IMR-90 (cell line): ENCODE results near the gene OR6T1. TPM values are rescaled to one million over a fixed set of nuclear protein-coding genes. Genes with fewer than 3 reads are reported as not detected.

ENCODE experiments used
- ATAC-seq: fragments of 200-7000 bp; cut with Tn5 transposase; 2 replicates; pipeline ENCODE4 v1.9.1; 2020; ENCODE audit warnings: low read depth, mild to moderate bottlenecking, moderate library complexity
- BruUV-seq: library from RNA; stranded (reverse); fragments of 400-500 nt; replicated peaks from 2 replicates; lab custom pipeline; 2021; lab: Mats Ljungman, UMichigan
- CTCF ChIA-PET: fragments of 300-600 bp; formaldehyde crosslinking; extraction: SDS; loops from one replicate; lab custom pipeline; 2021; ENCODE audit warnings: antibody characterized with exemption; lab: Yijun Ruan, JAX
- POLR2A ChIA-PET: fragments of 300-600 bp; sonication (Branson Sonifier 250); formaldehyde crosslinking; loops from one replicate; lab custom pipeline; 2022; ENCODE audit warnings: antibody characterized with exemption; ENCODE audit not compliant: unreplicated experiment; lab: Charles Lee
- DNase-seq: peaks from one replicate; pipeline ENCODE4 v3.0.0; 2013
- H2AFZ ChIP-seq: replicated peaks from 2 replicates; pipeline ENCODE3; 2013; ENCODE audit warnings: low read length, mild to moderate bottlenecking; ENCODE audit not compliant: poor library complexity
- H2AK5ac ChIP-seq: 2 replicates; pipeline ENCODE4 v1.6.1; 2013; ENCODE audit warnings: low read depth, low read length, inconsistent platforms
- H2AK9ac ChIP-seq: replicated peaks from 2 replicates; pipeline ENCODE3; 2013; ENCODE audit warnings: mild to moderate bottlenecking, low read depth, low read length, moderate library complexity; ENCODE audit not compliant: poor library complexity
- H2BK120ac ChIP-seq: 2 replicates; pipeline ENCODE4 v1.6.1; 2013; ENCODE audit warnings: low read depth, low read length, inconsistent platforms
- H2BK15ac ChIP-seq: 3 replicates; pipeline ENCODE4 v1.6.1; 2013; ENCODE audit warnings: low read depth, low read length, inconsistent platforms
- H2BK20ac ChIP-seq: 2 replicates; pipeline ENCODE4 v1.6.1; 2013; ENCODE audit warnings: low read depth, mild to moderate bottlenecking, inconsistent platforms, low read length, moderate library complexity
- H2BK5ac ChIP-seq: 2 replicates; pipeline ENCODE4 v1.6.1; 2013; ENCODE audit warnings: mild to moderate bottlenecking, low read depth, low read length, inconsistent platforms; ENCODE audit not compliant: poor library complexity, severe bottlenecking
- H3K14ac ChIP-seq: replicated peaks from 2 replicates; pipeline ENCODE4 v1.6.1; 2013; ENCODE audit warnings: low read depth, low read length, inconsistent platforms
- H3K18ac ChIP-seq: 2 replicates; pipeline ENCODE4 v1.6.1; 2013; ENCODE audit warnings: low read depth, low read length, control low read depth
- H3K23ac ChIP-seq: 2 replicates; pipeline ENCODE4 v1.6.1; 2013; ENCODE audit warnings: low read depth, low read length, inconsistent platforms
- H3K27ac ChIP-seq: 2 replicates; pipeline ENCODE4 v1.5.1; 2013; ENCODE audit warnings: mild to moderate bottlenecking, control low read depth, low read length; ENCODE audit not compliant: insufficient read depth
- H3K27me3 ChIP-seq: 2 replicates; pipeline ENCODE4 v1.6.1; 2013; ENCODE audit warnings: low read length; ENCODE audit not compliant: control insufficient read depth, insufficient read depth
- H3K36me3 ChIP-seq: 2 replicates; pipeline ENCODE4 v1.6.1; 2013; ENCODE audit warnings: low read length, mixed read lengths; ENCODE audit not compliant: control insufficient read depth, insufficient read depth
- H3K4ac ChIP-seq: 2 replicates; pipeline ENCODE4 v1.6.1; 2013; ENCODE audit warnings: low read depth, low read length, inconsistent platforms
- H3K4me1 ChIP-seq: 2 replicates; pipeline ENCODE4 v1.6.1; 2013; ENCODE audit warnings: low read length, mixed read lengths; ENCODE audit not compliant: control insufficient read depth, insufficient read depth
- H3K4me2 ChIP-seq: 2 replicates; pipeline ENCODE4 v1.6.1; 2013; ENCODE audit warnings: low read depth, mild to moderate bottlenecking, control low read depth, low read length, moderate library complexity
- H3K4me3 ChIP-seq: 2 replicates; pipeline ENCODE4 v1.5.1; 2013; ENCODE audit warnings: low read depth, mild to moderate bottlenecking, control low read depth, low read length, moderate library complexity; ENCODE audit not compliant: insufficient read depth
- H3K56ac ChIP-seq: 2 replicates; pipeline ENCODE4 v1.6.1; 2013; ENCODE audit warnings: low read length, inconsistent platforms; ENCODE audit not compliant: insufficient read depth; ENCODE audit errors: extremely low read depth
- H3K79me1 ChIP-seq, 2 experiments: 2 replicates each; pipeline ENCODE4 v1.6.1; 2013; ENCODE audit warnings: low read length in 2 of 2, inconsistent platforms in 1 of 2, low read depth in 1 of 2
- H3K9ac ChIP-seq: 2 replicates; pipeline ENCODE4 v1.6.1; 2013; ENCODE audit warnings: low read depth, low read length, control low read depth
- H3K9me1 ChIP-seq: 2 replicates; pipeline ENCODE4 v1.6.1; 2013; ENCODE audit warnings: low read length, inconsistent platforms; ENCODE audit not compliant: insufficient read depth
- H3K9me3 ChIP-seq: 2 replicates; pipeline ENCODE4 v1.6.1; 2013; ENCODE audit warnings: low read length; ENCODE audit not compliant: control insufficient read depth, insufficient read depth
- H4K20me1 ChIP-seq: 2 replicates; pipeline ENCODE4 v1.6.1; 2013; ENCODE audit warnings: low read length, inconsistent platforms; ENCODE audit not compliant: insufficient read depth
- H4K5ac ChIP-seq: 2 replicates; pipeline ENCODE4 v1.6.1; 2013; ENCODE audit warnings: mild to moderate bottlenecking, low read depth, low read length, control low read depth
- H4K8ac ChIP-seq, 2 experiments: 2 replicates each; pipeline ENCODE4 v1.6.1; 2013; ENCODE audit warnings: low read depth in 2 of 2, low read length in 2 of 2, control low read depth in 1 of 2, inconsistent platforms in 1 of 2
- H4K91ac ChIP-seq: 2 replicates; pipeline ENCODE4 v1.6.1; 2013; ENCODE audit warnings: low read depth, low read length, inconsistent platforms; ENCODE audit not compliant: insufficient read depth
- BHLHE40 ChIP-seq: fragments of 150-350 bp; IDR thresholded peaks from 2 replicates; pipeline ENCODE4 v1.6.1; 2016; ENCODE audit warnings: mild to moderate bottlenecking, low read depth, low read length
- CEBPB ChIP-seq: IDR thresholded peaks from 2 replicates; pipeline ENCODE4 v1.6.1; 2012; ENCODE audit warnings: low read depth, low read length, improper control_type of control experiment
- CHD1 ChIP-seq: IDR thresholded peaks from 2 replicates; pipeline ENCODE4 v1.6.1; 2012; ENCODE audit warnings: low read depth, low read length, improper control_type of control experiment
- FOS ChIP-seq: fragments of 150-350 bp; IDR thresholded peaks from 2 replicates; pipeline ENCODE4 v1.6.1; 2016; ENCODE audit warnings: low read depth, low read length
- MAFK ChIP-seq: IDR thresholded peaks from 2 replicates; pipeline ENCODE4 v1.6.1; 2012; ENCODE audit warnings: low read depth, low read length, improper control_type of control experiment
- MAZ ChIP-seq: IDR thresholded peaks from 2 replicates; pipeline ENCODE4 v1.6.1; 2012; ENCODE audit warnings: low read depth, mild to moderate bottlenecking, low read length, improper control_type of control experiment, moderate library complexity, borderline replicate concordance
- MXI1 ChIP-seq: IDR thresholded peaks from 2 replicates; pipeline ENCODE4 v1.6.1; 2012; ENCODE audit warnings: low read depth, mild to moderate bottlenecking, low read length, moderate library complexity, borderline replicate concordance
- POLR2A ChIP-seq: IDR thresholded peaks from 2 replicates; pipeline ENCODE4 v1.6.1; 2012; ENCODE audit warnings: mild to moderate bottlenecking, low read depth, low read length
- RCOR1 ChIP-seq: IDR thresholded peaks from 2 replicates; pipeline ENCODE4 v1.6.1; 2012; ENCODE audit warnings: mild to moderate bottlenecking, low read length, improper control_type of control experiment; ENCODE audit not compliant: insufficient replicate concordance
- RFX5 ChIP-seq: IDR thresholded peaks from 2 replicates; pipeline ENCODE4 v1.8.0; 2012; ENCODE audit warnings: low read depth, mild to moderate bottlenecking, low read length, moderate library complexity
- WGBS, 2 experiments: methylation state at CpG; one replicate each; pipeline versions ENCODE4 v1.1.5 to v1.1.7; 2013; ENCODE audit warnings: missing lambda C conversion rate in 2 of 2; ENCODE audit not compliant: insufficient read length in 1 of 2; ENCODE audit errors: extremely low coverage in 2 of 2; 5-methylcytosine and 5-hydroxymethylcytosine counted together
- dilution Hi-C: fragments of 300-500 bp; cut with HindIII; formaldehyde crosslinking; loops from one replicate; pipeline ENCODE4 v1.14.3; 2018; ENCODE audit warnings: low sequenced_read_pairs; ENCODE audit not compliant: unreplicated experiment
- in situ Hi-C: fragments of 300-500 bp; cut with MboI; formaldehyde crosslinking; loops from 3 replicates; pipeline ENCODE4 v1.14.3; 2019; ENCODE audit warnings: low sequenced_read_pairs, inconsistent platforms, mixed read lengths
- intact Hi-C: fragments of 100-400 bp; cut with micrococcal nuclease; formaldehyde crosslinking; loops from 2 replicates; pipeline ENCODE4 v1.10.0; 2022
- polyA plus RNA-seq, 3 experiments: library from polyadenylated mRNA; depleted of rRNA; stranded (reverse); fragments of >200 nt; gene quantifications; 2 replicates each; pipeline ENCODE4 v1.2.3, GENCODE V29; 2012; ENCODE audit warnings: low replicate concordance in 1 of 3
- total RNA-seq: library from RNA; depleted of rRNA; stranded (reverse); fragments of >200 nt; gene quantifications from 2 replicates; pipeline ENCODE4 v1.2.3, GENCODE V29; 2012
- TF ChIP-seq, protein P1 (sequence below): conservative IDR thresholded peaks from 2 replicates; pipeline ENCODE4 v1.5.1; 2012; ENCODE audit warnings: mild to moderate bottlenecking, low read depth, low read length, improper control_type of control experiment
- TF ChIP-seq, protein P2 (sequence below): fragments of 150-350 bp; IDR thresholded peaks from 2 replicates; pipeline ENCODE4 v1.6.1; 2016; ENCODE audit warnings: low read depth, mild to moderate bottlenecking, low read length, moderate library complexity, borderline replicate concordance

The OR6T1 gene
- total and polyA plus RNA-seq, 2 of the 4 experiments (the other 2 are of a cell fraction), result not detected

DNA sequence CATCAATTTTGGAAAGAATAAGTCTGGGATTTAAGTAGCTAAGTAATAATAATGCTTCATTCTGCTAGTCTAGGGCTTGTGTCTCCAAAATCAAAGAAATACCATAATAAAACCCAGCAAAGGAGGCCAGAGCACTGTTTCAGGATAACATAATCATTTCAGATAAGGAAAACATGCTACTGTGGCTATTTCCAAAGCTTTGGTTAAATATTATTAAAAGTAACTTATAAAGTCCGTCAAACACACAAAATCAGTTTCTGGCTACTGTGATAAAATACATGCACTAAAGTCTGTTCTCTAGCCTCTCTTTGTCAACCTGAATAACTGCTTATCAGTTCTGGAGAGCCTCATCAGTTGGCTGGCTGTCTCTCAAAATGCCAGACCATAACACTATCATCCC is 1.5 kb upstream of the OR6T1 start:
- H4K8ac ChIP-seq, result no peak overlapping the region
- ChIA-PET CTCF (no interaction called here), POLR2A (no interaction called here)

More for the DNA sequence above, 1.5 kb upstream of the OR6T1 start:
- no peak for DNase-seq
- no peaks in the 10 kb centered on the region for H3K36me3 ChIP-seq
- no peak overlapping the region for H3K4me3 ChIP-seq
- H4K5ac ChIP-seq, result no peak overlapping the region
- H3K23ac ChIP-seq, result no peak overlapping the region
- TF ChIP-seq, protein P1, sequence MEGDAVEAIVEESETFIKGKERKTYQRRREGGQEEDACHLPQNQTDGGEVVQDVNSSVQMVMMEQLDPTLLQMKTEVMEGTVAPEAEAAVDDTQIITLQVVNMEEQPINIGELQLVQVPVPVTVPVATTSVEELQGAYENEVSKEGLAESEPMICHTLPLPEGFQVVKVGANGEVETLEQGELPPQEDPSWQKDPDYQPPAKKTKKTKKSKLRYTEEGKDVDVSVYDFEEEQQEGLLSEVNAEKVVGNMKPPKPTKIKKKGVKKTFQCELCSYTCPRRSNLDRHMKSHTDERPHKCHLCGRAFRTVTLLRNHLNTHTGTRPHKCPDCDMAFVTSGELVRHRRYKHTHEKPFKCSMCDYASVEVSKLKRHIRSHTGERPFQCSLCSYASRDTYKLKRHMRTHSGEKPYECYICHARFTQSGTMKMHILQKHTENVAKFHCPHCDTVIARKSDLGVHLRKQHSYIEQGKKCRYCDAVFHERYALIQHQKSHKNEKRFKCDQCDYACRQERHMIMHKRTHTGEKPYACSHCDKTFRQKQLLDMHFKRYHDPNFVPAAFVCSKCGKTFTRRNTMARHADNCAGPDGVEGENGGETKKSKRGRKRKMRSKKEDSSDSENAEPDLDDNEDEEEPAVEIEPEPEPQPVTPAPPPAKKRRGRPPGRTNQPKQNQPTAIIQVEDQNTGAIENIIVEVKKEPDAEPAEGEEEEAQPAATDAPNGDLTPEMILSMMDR, result no peak
- TF ChIP-seq, protein P2, sequence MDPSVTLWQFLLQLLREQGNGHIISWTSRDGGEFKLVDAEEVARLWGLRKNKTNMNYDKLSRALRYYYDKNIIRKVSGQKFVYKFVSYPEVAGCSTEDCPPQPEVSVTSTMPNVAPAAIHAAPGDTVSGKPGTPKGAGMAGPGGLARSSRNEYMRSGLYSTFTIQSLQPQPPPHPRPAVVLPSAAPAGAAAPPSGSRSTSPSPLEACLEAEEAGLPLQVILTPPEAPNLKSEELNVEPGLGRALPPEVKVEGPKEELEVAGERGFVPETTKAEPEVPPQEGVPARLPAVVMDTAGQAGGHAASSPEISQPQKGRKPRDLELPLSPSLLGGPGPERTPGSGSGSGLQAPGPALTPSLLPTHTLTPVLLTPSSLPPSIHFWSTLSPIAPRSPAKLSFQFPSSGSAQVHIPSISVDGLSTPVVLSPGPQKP, result no peak
- TF ChIP-seq RCOR1 (no peak), POLR2A (no peak), FOS (no peak), MAFK (no peak), RFX5 (no peak), MXI1 (no peak), CEBPB (no peak), BHLHE40 (no peak), MAZ (no peak), CHD1 (no peak)
- no peaks in the 10 kb centered on the region for H4K20me1 ChIP-seq
- H2BK5ac ChIP-seq, result no peak overlapping the region
- dilution Hi-C loops, result no loop called here
- H3K27ac ChIP-seq, result no peak overlapping the region
- H2BK20ac ChIP-seq, result no peak overlapping the region
- H2AK5ac ChIP-seq, result no peak overlapping the region
- H3K9me1 ChIP-seq, result no peaks in the 10 kb centered on the region
- H3K4ac ChIP-seq, result no peak overlapping the region
- no peak overlapping the region for H2BK120ac ChIP-seq
- H3K79me1 ChIP-seq, result no peaks in the 10 kb centered on the region
- no CpG with 5 or more reads among the region's 1 CpG for WGBS, 2 experiments
- no peak overlapping the region for H3K56ac ChIP-seq
- no peak overlapping the region for H2AK9ac ChIP-seq
- H3K14ac ChIP-seq, result no peak overlapping the region
- H3K4me2 ChIP-seq, result no peak overlapping the region
- in situ Hi-C loops, result no loop called here
- no peak overlapping the region for H4K91ac ChIP-seq
- no TSS peak for BruUV-seq
- no peak overlapping the region for H3K9ac ChIP-seq
- intact Hi-C loops, result no loop called here
- H3K18ac ChIP-seq, result no peak overlapping the region
- H3K4me1 ChIP-seq, result no peaks in the 10 kb centered on the region
- H2BK15ac ChIP-seq, result no peak overlapping the region
- H3K27me3 ChIP-seq, result no peaks in the 10 kb centered on the region
- ATAC-seq, result no peak
- H3K9me3 ChIP-seq, result peaks cover 11% of the 10 kb centered on the region
- H2AFZ ChIP-seq, result no peak overlapping the region
